H1 (cell line): ENCODE measurements around the gene LILRA1. TPM values are rescaled to one million over a fixed set of nuclear protein-coding genes. Genes with fewer than 3 reads are reported as not detected.

Experiments
- CTCF ChIA-PET: fragments of 300-600 bp; sonication (Branson Sonifier 250); formaldehyde crosslinking; loops from one replicate; lab custom pipeline; 2021; ENCODE audit not compliant: partially characterized antibody; lab: Charles Lee
- POLR2A ChIA-PET: fragments of 300-600 bp; sonication (Branson Sonifier 250); formaldehyde crosslinking; loops from one replicate; lab custom pipeline; 2021; ENCODE audit warnings: inconsistent platforms; ENCODE audit not compliant: partially characterized antibody; lab: Charles Lee
- DNase-seq, 2 experiments: peaks; one replicate each; pipeline versions ENCODE4 v3.0.0 to v3.0.0-alpha.2; 2010 to 2022; ENCODE audit warnings: low spot score in 2 of 2, low read depth in 1 of 2, mixed read lengths in 1 of 2
- FAIRE-seq: peaks from 2 replicates; lab custom pipeline; 2011; peaks lifted over from hg19 to GRCh38; lab: Jason Lieb, UNC
- H2AFZ ChIP-seq: 2 replicates; pipeline ENCODE4 v1.8.1; 2012; ENCODE audit warnings: low read length, inconsistent platforms
- H2AK5ac ChIP-seq: 2 replicates; pipeline ENCODE4 v1.6.1; 2013; ENCODE audit warnings: low read depth, low read length
- H2BK120ac ChIP-seq: replicated peaks from 2 replicates; pipeline ENCODE3; 2013; ENCODE audit warnings: low read depth, low read length, inconsistent platforms
- H2BK12ac ChIP-seq: 2 replicates; pipeline ENCODE4 v1.6.1; 2013; ENCODE audit warnings: low read depth, low read length
- H2BK15ac ChIP-seq: 2 replicates; pipeline ENCODE4 v1.6.1; 2013; ENCODE audit warnings: low read length
- H2BK20ac ChIP-seq: 2 replicates; pipeline ENCODE4 v1.6.1; 2013; ENCODE audit warnings: low read length
- H2BK5ac ChIP-seq: 2 replicates; pipeline ENCODE4 v1.6.1; 2013; ENCODE audit warnings: low read depth, low read length
- H3K14ac ChIP-seq: 2 replicates; pipeline ENCODE4 v1.6.1; 2013; ENCODE audit warnings: inconsistent platforms; ENCODE audit not compliant: insufficient read length
- H3K18ac ChIP-seq: 2 replicates; pipeline ENCODE4 v1.6.1; 2013; ENCODE audit warnings: low read length; ENCODE audit errors: extremely low read depth
- H3K23ac ChIP-seq: 2 replicates; pipeline ENCODE4 v1.6.1; 2013; ENCODE audit warnings: inconsistent platforms; ENCODE audit not compliant: insufficient read length
- H3K23me2 ChIP-seq: 2 replicates; pipeline ENCODE4 v1.6.1; 2013; ENCODE audit warnings: low read depth, low read length
- H3K27ac ChIP-seq: 2 replicates; pipeline ENCODE4 v1.6.1; 2011; ENCODE audit warnings: low read depth, low read length, inconsistent platforms
- H3K27me3 ChIP-seq, 4 experiments: replicated peaks in 1 of 4; 1 replicate in 1 of 4; 2 replicates in 3 of 4; pipeline versions ENCODE4 v1.6.1 to v1.8.1; 2011 to 2013; ENCODE audit warnings: low read length in 3 of 4, mild to moderate bottlenecking in 3 of 4, inconsistent platforms in 2 of 4, mixed read lengths in 2 of 4, moderate library complexity in 1 of 4; ENCODE audit not compliant: control insufficient read depth in 3 of 4, insufficient read depth in 3 of 4; ENCODE audit errors: extremely low read depth in 1 of 4
- H3K36me3 ChIP-seq, 4 experiments: 2 replicates each; pipeline versions ENCODE4 v1.6.1 to v1.8.1; 2011 to 2013; ENCODE audit warnings: mild to moderate bottlenecking in 4 of 4, low read length in 3 of 4, moderate library complexity in 2 of 4, control low read depth in 1 of 4, inconsistent platforms in 1 of 4; ENCODE audit not compliant: insufficient read depth in 4 of 4, control insufficient read depth in 2 of 4
- H3K4ac ChIP-seq: replicated peaks from 2 replicates; pipeline ENCODE3; 2013; ENCODE audit warnings: low read length, low read depth, mixed read lengths, inconsistent platforms; ENCODE audit not compliant: insufficient read length
- H3K4me1 ChIP-seq, 4 experiments: replicated peaks in 1 of 4; 1 replicate in 1 of 4; 2 replicates in 3 of 4; pipeline versions ENCODE4 v1.6.1 to v1.8.1; 2011 to 2013; ENCODE audit warnings: low read length in 3 of 4, inconsistent platforms in 2 of 4, mixed read lengths in 1 of 4; ENCODE audit not compliant: insufficient read depth in 4 of 4, control insufficient read depth in 3 of 4
- H3K4me2 ChIP-seq, 2 experiments: 2 replicates each; pipeline versions ENCODE4 v1.6.1 to v1.8.1; 2011 to 2013; ENCODE audit warnings: low read depth in 2 of 2, low read length in 2 of 2, control low read depth in 1 of 2, inconsistent platforms in 1 of 2, mild to moderate bottlenecking in 1 of 2; ENCODE audit not compliant: insufficient read depth in 1 of 2
- H3K4me3 ChIP-seq, 4 experiments: fragments of 200-600, 300-600 bp in 1 of 4; sonication (generic), shearing (Covaris generic), sonication (Bioruptor Twin) in 1 of 4; 2 replicates each; pipeline versions ENCODE4 v1.5.1 to v1.8.1; 2011 to 2016; ENCODE audit warnings: low read length in 4 of 4, low read depth in 3 of 4, control low read depth in 2 of 4, inconsistent platforms in 2 of 4, mild to moderate bottlenecking in 2 of 4, mixed read lengths in 1 of 4, moderate library complexity in 1 of 4; ENCODE audit not compliant: insufficient read depth in 2 of 4; ENCODE audit errors: extremely low read depth in 1 of 4
- H3K56ac ChIP-seq: replicated peaks from 2 replicates; pipeline ENCODE3; 2013; ENCODE audit warnings: low read depth, mild to moderate bottlenecking, mixed read lengths, low read length, inconsistent platforms; ENCODE audit not compliant: insufficient read length
- H3K79me1 ChIP-seq: 2 replicates; pipeline ENCODE4 v1.6.1; 2013; ENCODE audit warnings: low read depth, low read length, control low read depth
- H3K79me2 ChIP-seq, 2 experiments: 2 replicates each; pipeline versions ENCODE4 v1.6.1 to v1.8.1; 2012 to 2013; ENCODE audit warnings: low read length in 2 of 2, mild to moderate bottlenecking in 2 of 2, inconsistent platforms in 1 of 2; ENCODE audit not compliant: insufficient read depth in 2 of 2, control insufficient read depth in 1 of 2
- H3K9ac ChIP-seq, 4 experiments: replicated peaks in 1 of 4; 1 replicate in 1 of 4; 2 replicates in 3 of 4; pipeline versions ENCODE4 v1.6.1 to v1.8.1; 2011 to 2013; ENCODE audit warnings: low read depth in 3 of 4, low read length in 3 of 4, control low read depth in 2 of 4, mild to moderate bottlenecking in 2 of 4, moderate library complexity in 2 of 4, inconsistent platforms in 1 of 4; ENCODE audit errors: extremely low read depth in 1 of 4
- H3K9me3 ChIP-seq, 2 experiments: 2 replicates each; pipeline versions ENCODE4 v1.6.1 to v1.8.1; 2012 to 2013; ENCODE audit warnings: mild to moderate bottlenecking in 2 of 2, moderate library complexity in 2 of 2, control low read depth in 1 of 2, inconsistent platforms in 1 of 2, low read depth in 1 of 2, low read length in 1 of 2, mixed read lengths in 1 of 2; ENCODE audit not compliant: insufficient read depth in 2 of 2
- H4K20me1 ChIP-seq, 2 experiments: replicated peaks in 1 of 2; 2 replicates each; pipeline versions ENCODE3 to v1.8.1; 2011 to 2013; ENCODE audit warnings: inconsistent platforms in 2 of 2, low read length in 2 of 2, mild to moderate bottlenecking in 1 of 2; ENCODE audit not compliant: insufficient read depth in 2 of 2, control insufficient read depth in 1 of 2
- H4K5ac ChIP-seq: 2 replicates; pipeline ENCODE4 v1.6.1; 2013; ENCODE audit warnings: low read length, low read depth, mixed read lengths, inconsistent platforms; ENCODE audit not compliant: insufficient read length
- H4K8ac ChIP-seq: 2 replicates; pipeline ENCODE4 v1.8.0; 2013; ENCODE audit warnings: mild to moderate bottlenecking, moderate library complexity, low read length, inconsistent platforms; ENCODE audit not compliant: insufficient read depth; ENCODE audit errors: extremely low read depth
- H4K91ac ChIP-seq: replicated peaks from 2 replicates; pipeline ENCODE3; 2013; ENCODE audit warnings: low read length, mixed read lengths, inconsistent platforms; ENCODE audit not compliant: insufficient read length
- BCL11A ChIP-seq, 2 experiments: IDR thresholded peaks; one replicate each; pipeline ENCODE4 v1.6.1; 2011; ENCODE audit warnings: low read depth in 2 of 2, low read length in 2 of 2, mild to moderate bottlenecking in 2 of 2
- CHD1 ChIP-seq: IDR thresholded peaks from 2 replicates; pipeline ENCODE4 v1.6.1; 2012; ENCODE audit warnings: low read depth, low read length, improper control_type of control experiment
- CHD2 ChIP-seq: IDR thresholded peaks from 2 replicates; pipeline ENCODE4 v1.6.1; 2012; ENCODE audit warnings: low read length, improper control_type of control experiment
- GABPA ChIP-seq: IDR thresholded peaks from 2 replicates; pipeline ENCODE4 v1.6.1; 2011; ENCODE audit warnings: mild to moderate bottlenecking, low read length, moderate library complexity, borderline replicate concordance; ENCODE audit not compliant: insufficient read depth
- JUND ChIP-seq: IDR thresholded peaks from 2 replicates; pipeline ENCODE4 v1.6.1; 2011; ENCODE audit warnings: mild to moderate bottlenecking, improper control_type of control experiment, low read length
- KDM1A ChIP-seq: fragments of 200-600, 300-600 bp; sonication (generic); IDR thresholded peaks from 2 replicates; pipeline ENCODE4 v1.7.1; 2016; ENCODE audit warnings: mild to moderate bottlenecking, low read length, borderline replicate concordance
- KDM5A ChIP-seq: fragments of 200-600 bp; IDR thresholded peaks from 2 replicates; pipeline ENCODE4 v1.7.1; 2012; ENCODE audit warnings: mild to moderate bottlenecking, low read length, inconsistent platforms, mixed read lengths
- RFX5 ChIP-seq: IDR thresholded peaks from 2 replicates; pipeline ENCODE4 v1.6.1; 2011; ENCODE audit warnings: low read depth, low read length, improper control_type of control experiment, borderline replicate concordance
- WGBS, 2 experiments: shearing (Covaris generic) in 1 of 2; methylation state at CpG; one replicate each; pipeline versions ENCODE4 v1.1.6 to v1.1.7; 2013 to 2015; ENCODE audit warnings: low lambda C conversion rate in 2 of 2, mixed read lengths in 2 of 2, inconsistent platforms in 1 of 2, low coverage in 1 of 2, missing lambda C conversion rate in 1 of 2; ENCODE audit not compliant: insufficient replicate concordance in 2 of 2, insufficient coverage in 1 of 2, insufficient read length in 1 of 2; ENCODE audit errors: extremely low coverage in 1 of 2, missing lambda C conversion rate in 1 of 2; 5-methylcytosine and 5-hydroxymethylcytosine counted together
- polyA plus RNA-seq, 7 experiments: library from polyadenylated mRNA; depleted of rRNA in 3 of 7; stranded (reverse) in 5 of 7; unstranded in 2 of 7; fragments of >200 nt in 5 of 7; fragments of 200-250 nt in 2 of 7; gene quantifications; 1 replicate in 5 of 7; 2 replicates in 1 of 7; 4 replicates in 1 of 7; pipeline versions ENCODE4 v1.2.1 to v1.2.3, GENCODE V29; 2011 to 2013; ENCODE audit warnings: missing spikeins in 2 of 7, mixed read lengths in 2 of 7
- total RNA-seq: library from RNA; stranded (reverse); fragmentation: NEBNext Ultra II Directional; extraction: Animal tissue kit (Norgen Biotek cat#: 25700); gene quantifications from 2 replicates; pipeline ENCODE4 v1.2.1, GENCODE V29; 2021
- TF ChIP-seq, protein P1 (sequence below): IDR thresholded peaks from 2 replicates; pipeline ENCODE4 v1.6.1; 2011; ENCODE audit warnings: low read depth, mild to moderate bottlenecking, low read length; ENCODE audit not compliant: insufficient read depth
- TF ChIP-seq, protein P2 (sequence below), 3 experiments: IDR thresholded peaks; 1 replicate in 2 of 3; 2 replicates in 1 of 3; pipeline versions ENCODE4 v1.5.1 to v1.6.1; 2011; ENCODE audit warnings: low read length in 3 of 3, mild to moderate bottlenecking in 3 of 3, inconsistent platforms in 2 of 3, low read depth in 1 of 3, moderate library complexity in 1 of 3; ENCODE audit not compliant: insufficient read depth in 1 of 3; ENCODE audit errors: control extremely low read depth in 1 of 3

LILRA1 gene
- total and polyA plus RNA-seq, 2 of the 8 experiments (the other 6 are each of a cell fraction or from before 2014, with no cell fraction given): not detected

DNA sequence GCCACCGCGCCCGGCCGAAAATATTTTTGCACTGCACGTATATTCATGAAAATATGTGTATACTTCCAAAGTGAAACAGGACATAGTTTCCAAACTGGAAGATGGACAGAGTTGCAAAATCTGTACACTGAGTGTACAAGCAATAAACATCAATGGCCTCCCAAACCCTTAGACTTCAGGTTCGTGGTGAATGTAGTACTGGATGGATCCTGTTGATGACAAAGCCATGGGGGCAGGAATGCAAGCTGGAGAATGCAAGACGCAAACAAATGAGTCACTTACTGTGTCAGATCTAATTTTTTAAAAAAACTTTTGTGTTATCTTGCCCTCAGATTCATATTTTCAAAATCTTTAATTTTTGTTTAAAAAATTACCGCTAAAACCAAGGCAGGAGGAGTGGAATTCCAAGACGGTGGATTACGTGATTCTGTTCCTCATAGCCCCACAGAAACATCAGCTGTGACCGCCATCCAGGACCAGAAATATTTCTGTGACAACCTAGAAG is 32.5 kb upstream of the LILRA1 start:
- H3K36me3 ChIP-seq: no peaks in the 10 kb centered on the region; a peak in 1 of 8 replicates
- no peak overlapping the region for H2AFZ ChIP-seq
- H2BK120ac ChIP-seq: no peak overlapping the region
- peaks cover 35 to 58% of the 10 kb centered on the region in 2 experiments for H3K9me3 ChIP-seq
- no peaks in the 10 kb centered on the region for H3K79me1 ChIP-seq
- H3K27me3 ChIP-seq: no peaks in the 10 kb centered on the region
- DNase-seq (no peak), FAIRE-seq (no peak)
- no peak overlapping the region for H4K91ac ChIP-seq
- H2AK5ac ChIP-seq: no peak overlapping the region
- no peak overlapping the region for H3K4ac ChIP-seq
- H3K27ac ChIP-seq: no peak overlapping the region
- no peak overlapping the region for H2BK20ac ChIP-seq
- ChIA-PET CTCF (no interaction called here), POLR2A (no interaction called here)
- H3K79me2 ChIP-seq: no peaks in the 10 kb centered on the region
- no peak overlapping the region for H2BK5ac ChIP-seq
- 84% methylated on average over 11 of the region's 11 CpGs; no CpG with 5 or more reads in 1 of the 2 experiments for WGBS, 2 experiments
- H3K9ac ChIP-seq: no peak overlapping the region
- no peak overlapping the region for H2BK12ac ChIP-seq
- no peak overlapping the region for H3K18ac ChIP-seq
- H3K4me3 ChIP-seq: no peak overlapping the region
- no peak overlapping the region for H4K5ac ChIP-seq
- no peak overlapping the region for H3K23ac ChIP-seq
- no peak overlapping the region for H3K14ac ChIP-seq
- H2BK15ac ChIP-seq: no peak overlapping the region
- no peaks in the 10 kb centered on the region for H3K4me1 ChIP-seq
- H4K8ac ChIP-seq: no peak overlapping the region
- H3K56ac ChIP-seq: no peak overlapping the region
- no peak overlapping the region for H3K4me2 ChIP-seq
- no peaks in the 10 kb centered on the region for H4K20me1 ChIP-seq
- no peaks in the 10 kb centered on the region for H3K23me2 ChIP-seq
- TF ChIP-seq, protein P1, sequence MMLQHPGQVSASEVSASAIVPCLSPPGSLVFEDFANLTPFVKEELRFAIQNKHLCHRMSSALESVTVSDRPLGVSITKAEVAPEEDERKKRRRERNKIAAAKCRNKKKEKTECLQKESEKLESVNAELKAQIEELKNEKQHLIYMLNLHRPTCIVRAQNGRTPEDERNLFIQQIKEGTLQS: no peak
- no peak for TF ChIP-seq CHD2
- TF ChIP-seq, protein P2, sequence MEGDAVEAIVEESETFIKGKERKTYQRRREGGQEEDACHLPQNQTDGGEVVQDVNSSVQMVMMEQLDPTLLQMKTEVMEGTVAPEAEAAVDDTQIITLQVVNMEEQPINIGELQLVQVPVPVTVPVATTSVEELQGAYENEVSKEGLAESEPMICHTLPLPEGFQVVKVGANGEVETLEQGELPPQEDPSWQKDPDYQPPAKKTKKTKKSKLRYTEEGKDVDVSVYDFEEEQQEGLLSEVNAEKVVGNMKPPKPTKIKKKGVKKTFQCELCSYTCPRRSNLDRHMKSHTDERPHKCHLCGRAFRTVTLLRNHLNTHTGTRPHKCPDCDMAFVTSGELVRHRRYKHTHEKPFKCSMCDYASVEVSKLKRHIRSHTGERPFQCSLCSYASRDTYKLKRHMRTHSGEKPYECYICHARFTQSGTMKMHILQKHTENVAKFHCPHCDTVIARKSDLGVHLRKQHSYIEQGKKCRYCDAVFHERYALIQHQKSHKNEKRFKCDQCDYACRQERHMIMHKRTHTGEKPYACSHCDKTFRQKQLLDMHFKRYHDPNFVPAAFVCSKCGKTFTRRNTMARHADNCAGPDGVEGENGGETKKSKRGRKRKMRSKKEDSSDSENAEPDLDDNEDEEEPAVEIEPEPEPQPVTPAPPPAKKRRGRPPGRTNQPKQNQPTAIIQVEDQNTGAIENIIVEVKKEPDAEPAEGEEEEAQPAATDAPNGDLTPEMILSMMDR (IDR thresholded peaks at IDR 0.05; ENCODE audit: control extremely low read depth in 1 of 3, insufficient read depth in 1 of 3, low read depth in 1 of 3, low read length in 3 of 3): no peak
- no peak for TF ChIP-seq GABPA
- TF ChIP-seq CHD1: no peak
- TF ChIP-seq JUND: no peak
- TF ChIP-seq RFX5: no peak
- no peak for TF ChIP-seq BCL11A (IDR thresholded peaks at IDR 0.05; ENCODE audit: low read depth in 2 of 2, low read length in 2 of 2)
- no peak for TF ChIP-seq KDM5A
- no peak for TF ChIP-seq KDM1A
